ENCODE measurements around the gene CMIP.

Gene CMIP

DNA sequence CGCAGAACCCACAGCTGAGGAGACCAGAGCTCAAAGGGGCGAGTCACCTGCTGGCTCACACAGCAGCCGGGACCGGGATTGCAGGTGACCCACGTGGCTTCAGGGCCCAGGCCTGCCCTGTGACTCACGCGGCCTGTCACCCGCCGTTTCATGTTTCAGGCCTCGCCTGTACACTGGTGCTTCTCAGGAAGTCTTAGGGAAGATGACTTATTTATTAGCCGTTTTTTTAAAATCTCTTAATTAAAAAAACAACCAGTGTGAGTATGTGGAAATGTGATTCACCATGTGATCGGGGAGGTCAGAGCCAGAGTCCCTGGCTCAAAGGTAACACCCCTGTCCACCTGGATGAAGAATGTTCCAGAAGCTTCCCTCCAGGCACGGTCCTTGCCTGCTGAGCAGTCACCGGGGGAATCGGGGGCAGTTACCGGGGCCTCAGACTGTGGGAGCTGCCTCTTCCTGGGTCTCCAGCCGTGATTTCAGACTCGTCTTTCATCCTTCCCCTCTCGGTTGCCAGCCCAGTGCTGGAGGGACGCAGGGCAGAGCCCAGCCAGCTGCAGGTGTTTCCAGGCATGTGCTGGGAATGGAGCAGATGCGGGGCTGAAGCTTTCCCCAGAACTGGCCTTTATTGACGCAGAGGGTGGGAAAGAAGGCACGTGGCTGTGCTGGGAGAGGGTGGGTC, 49.3 kb downstream of the CMIP start:
- Histone ChIP-seq H3K36me3 (ENCODE audit: control insufficient read depth in 1 of 2, insufficient read depth in 2 of 2, low read length in 2 of 2) (peaks cover 3 to 12% of the 10 kb centered on the region in 2 experiments), H3K4me3 (ENCODE audit: low read depth, low read length) (no peak overlapping the region), H3K79me1 (ENCODE audit: low read length) (peaks cover 2% of the 10 kb centered on the region), H2BK5ac (ENCODE audit: low read depth, low read length, poor library complexity) (no peak overlapping the region), H4K91ac (ENCODE audit: low read depth, low read length) (peak overlapping the region; percentile 9), H4K12ac (ENCODE audit: low read depth, low read length) (no peak overlapping the region), H3K18ac (ENCODE audit: low read length) (no peak overlapping the region), H3K79me2 (ENCODE audit: control insufficient read depth, insufficient read depth, low read length, poor library complexity) (peaks cover 15% of the 10 kb centered on the region), H2AK5ac (ENCODE audit: low read length) (no peak overlapping the region), H3K9me3 (ENCODE audit: insufficient read depth, low read depth, low read length) (no peaks in the 10 kb centered on the region), H3K9ac (ENCODE audit: low read length) (no peak overlapping the region), H3K4me1 (ENCODE audit: control insufficient read depth in 1 of 2, insufficient read depth in 2 of 2, low read length in 2 of 2) (peaks cover 21 to 24% of the 10 kb centered on the region in 2 experiments), H3K27ac (ENCODE audit: low read depth, low read length) (peak overlapping the region; percentile 9), H2BK120ac (ENCODE audit: insufficient read depth, low read length, poor library complexity) (no peak overlapping the region), H2AFZ (ENCODE audit: insufficient read depth, low read length, poor library complexity) (no peak overlapping the region), H3K14ac (ENCODE audit: low read length) (no peak overlapping the region), H4K8ac (ENCODE audit: low read depth, low read length) (no peak overlapping the region), H3K4me2 (ENCODE audit: low read length) (no peak overlapping the region), H3K23ac (ENCODE audit: low read length) (no peak overlapping the region), H3K27me3 (ENCODE audit: insufficient read depth, low read length) (no peaks in the 10 kb centered on the region), H3K4ac (ENCODE audit: low read depth, low read length) (peak overlapping the region; percentile 3), H2BK12ac (ENCODE audit: low read length) (no peak overlapping the region)
- peak; percentile 91 to 98 for DNase-seq
- no CpG with 5 or more reads among the region's 23 CpGs for WGBS (ENCODE audit: extremely low coverage, insufficient coverage, insufficient read length)

DNA sequence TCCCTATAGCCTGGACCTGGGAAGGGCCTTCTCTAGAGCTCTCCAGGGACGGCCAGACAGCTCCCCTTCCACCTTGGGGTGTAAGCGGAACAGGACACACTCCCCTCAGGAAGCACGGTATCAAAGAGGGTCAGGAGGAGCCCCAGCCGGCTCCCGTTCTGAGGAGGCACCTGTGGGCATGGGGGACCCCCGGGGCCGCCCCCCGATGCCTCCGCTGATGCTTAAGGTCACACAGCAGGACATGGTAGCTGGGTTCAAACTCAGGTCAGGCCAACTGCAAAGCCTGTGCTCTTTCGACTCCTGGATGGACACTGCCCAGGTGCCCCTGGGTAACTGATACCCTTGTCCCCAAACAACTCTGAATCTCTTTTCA, 49.8 kb downstream of the CMIP start:
- no peak for DNase-seq
- Histone ChIP-seq H2AFZ (ENCODE audit: insufficient read depth, low read length, poor library complexity) (no peak overlapping the region), H2AK5ac (ENCODE audit: low read length) (no peak overlapping the region), H2BK5ac (ENCODE audit: low read depth, low read length, poor library complexity) (no peak overlapping the region), H3K23ac (ENCODE audit: low read length) (no peak overlapping the region), H4K12ac (ENCODE audit: low read depth, low read length) (no peak overlapping the region), H3K9ac (ENCODE audit: low read length) (no peak overlapping the region), H4K8ac (ENCODE audit: low read depth, low read length) (no peak overlapping the region), H3K27ac (ENCODE audit: low read depth, low read length) (peak overlapping the region; percentile 9), H3K36me3 (ENCODE audit: control insufficient read depth in 1 of 2, insufficient read depth in 2 of 2, low read length in 2 of 2) (peaks cover 3 to 12% of the 10 kb centered on the region in 2 experiments), H2BK120ac (ENCODE audit: insufficient read depth, low read length, poor library complexity) (no peak overlapping the region), H3K79me1 (ENCODE audit: low read length) (peaks cover 4% of the 10 kb centered on the region), H3K4ac (ENCODE audit: low read depth, low read length) (peak overlapping the region; percentile 3), H3K4me1 (ENCODE audit: control insufficient read depth in 1 of 2, insufficient read depth in 2 of 2, low read length in 2 of 2) (peaks cover 26 to 28% of the 10 kb centered on the region in 2 experiments), H3K18ac (ENCODE audit: low read length) (no peak overlapping the region), H3K4me3 (ENCODE audit: low read depth, low read length) (no peak overlapping the region), H3K79me2 (ENCODE audit: control insufficient read depth, insufficient read depth, low read length, poor library complexity) (peaks cover 12% of the 10 kb centered on the region), H3K27me3 (ENCODE audit: insufficient read depth, low read length) (no peaks in the 10 kb centered on the region), H3K4me2 (ENCODE audit: low read length) (no peak overlapping the region), H4K91ac (ENCODE audit: low read depth, low read length) (no peak overlapping the region), H2BK12ac (ENCODE audit: low read length) (no peak overlapping the region), H3K9me3 (ENCODE audit: insufficient read depth, low read depth, low read length) (no peaks in the 10 kb centered on the region), H3K14ac (ENCODE audit: low read length) (no peak overlapping the region)
- no CpG with 5 or more reads among the region's 10 CpGs for WGBS (ENCODE audit: extremely low coverage, insufficient coverage, insufficient read length)

DNA sequence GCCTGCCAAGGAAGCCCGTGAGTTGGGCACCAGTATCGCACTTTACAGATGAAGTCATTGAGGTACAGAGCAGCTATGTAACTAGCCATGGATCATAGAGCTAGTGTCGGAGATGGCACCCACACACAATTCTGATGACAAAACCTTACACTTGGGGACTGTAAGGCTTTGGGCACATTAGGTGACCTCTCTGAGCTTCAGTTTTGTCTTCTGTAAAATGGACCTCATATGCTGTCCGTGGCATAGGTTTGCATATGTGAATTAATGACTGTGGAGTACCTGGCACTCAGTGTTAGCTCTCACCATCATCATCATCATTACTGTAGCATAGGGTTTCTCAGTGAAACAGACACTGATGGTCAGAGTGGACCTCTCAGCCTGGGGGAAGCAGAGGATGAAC, 50.3 kb downstream of the CMIP start:
- no peaks in the 10 kb centered on the region for H3K9me3 ChIP-seq (ENCODE audit: insufficient read depth, low read depth, low read length)
- H2AFZ ChIP-seq (ENCODE audit: insufficient read depth, low read length, poor library complexity) = no peak overlapping the region
- peaks cover 9% of the 10 kb centered on the region for H3K79me1 ChIP-seq (ENCODE audit: low read length)
- H3K14ac ChIP-seq (ENCODE audit: low read length) = no peak overlapping the region
- no peak overlapping the region for H3K4me2 ChIP-seq (ENCODE audit: low read length)
- peaks cover 3 to 12% of the 10 kb centered on the region in 2 experiments for H3K36me3 ChIP-seq (ENCODE audit: control insufficient read depth in 1 of 2, insufficient read depth in 2 of 2, low read length in 2 of 2)
- no peak overlapping the region for H4K91ac ChIP-seq (ENCODE audit: low read depth, low read length)
- H3K9ac ChIP-seq (ENCODE audit: low read length) = no peak overlapping the region
- peak overlapping the region; percentile 52 for H3K4ac ChIP-seq (ENCODE audit: low read depth, low read length)
- H2AK5ac ChIP-seq (ENCODE audit: low read length) = no peak overlapping the region
- no peak overlapping the region for H2BK5ac ChIP-seq (ENCODE audit: low read depth, low read length, poor library complexity)
- no peak overlapping the region for H2BK120ac ChIP-seq (ENCODE audit: insufficient read depth, low read length, poor library complexity)
- peaks cover 9% of the 10 kb centered on the region for H3K79me2 ChIP-seq (ENCODE audit: control insufficient read depth, insufficient read depth, low read length, poor library complexity)
- H3K23ac ChIP-seq (ENCODE audit: low read length) = no peak overlapping the region
- H2BK12ac ChIP-seq (ENCODE audit: low read length) = no peak overlapping the region
- H4K12ac ChIP-seq (ENCODE audit: low read depth, low read length) = no peak overlapping the region
- H3K4me3 ChIP-seq (ENCODE audit: low read depth, low read length) = no peak overlapping the region
- DNase-seq = no peak
- H3K27ac ChIP-seq (ENCODE audit: low read depth, low read length) = no peak overlapping the region
- WGBS (ENCODE audit: extremely low coverage, insufficient coverage, insufficient read length) = no CpG with 5 or more reads among the region's 4 CpGs
- peak overlapping the region; percentile 11 for H3K18ac ChIP-seq (ENCODE audit: low read length)
- H4K8ac ChIP-seq (ENCODE audit: low read depth, low read length) = no peak overlapping the region
- H3K4me1 ChIP-seq (ENCODE audit: control insufficient read depth in 1 of 2, insufficient read depth in 2 of 2, low read length in 2 of 2) = peaks cover 29 to 31% of the 10 kb centered on the region in 2 experiments
- no peaks in the 10 kb centered on the region for H3K27me3 ChIP-seq (ENCODE audit: insufficient read depth, low read length)

DNA sequence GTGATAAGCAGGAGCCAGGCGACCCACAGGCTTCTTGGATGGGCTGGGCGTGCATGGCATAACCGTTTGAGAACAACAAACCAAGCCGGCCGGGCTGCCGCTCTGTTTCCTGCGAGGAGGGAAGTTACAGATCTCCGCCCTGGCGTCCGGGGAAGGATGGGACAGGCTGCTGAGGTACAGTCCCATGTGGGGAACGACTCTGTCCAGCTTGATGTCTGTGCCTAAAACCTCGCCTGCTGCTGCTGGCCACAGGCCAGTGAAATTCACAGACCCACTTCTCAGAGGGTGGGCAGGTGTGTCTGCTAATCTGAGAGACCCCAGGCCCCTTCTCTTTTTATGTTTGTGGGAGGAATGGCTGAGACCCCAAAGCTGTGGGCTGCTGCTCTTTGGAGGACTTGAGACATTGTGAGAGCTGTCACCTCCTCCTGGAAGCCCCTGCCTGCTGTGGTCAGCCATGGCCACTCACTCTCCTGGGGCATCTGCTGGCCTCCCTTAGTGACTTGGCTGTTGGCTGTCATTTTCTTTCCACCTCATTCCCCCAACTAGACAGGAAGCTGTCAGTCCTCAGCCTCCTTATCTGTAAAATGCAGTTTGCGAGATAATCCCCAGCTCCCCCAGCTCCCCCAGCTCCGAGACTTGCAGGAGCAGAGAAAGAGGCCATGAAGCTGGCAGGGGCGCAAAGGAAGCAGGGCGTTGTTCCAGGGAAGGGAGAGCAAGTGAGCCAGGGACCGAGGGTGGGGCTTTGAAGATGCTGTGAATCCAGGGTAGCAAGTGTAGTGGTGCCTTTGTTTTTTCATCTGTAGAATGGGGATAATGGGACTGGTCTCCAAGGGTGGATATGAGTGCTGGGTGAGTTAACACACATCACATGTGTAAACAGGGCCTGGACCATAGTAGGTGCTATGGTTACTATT, 51.0 kb downstream of the CMIP start:
- no peak overlapping the region for H4K91ac ChIP-seq (ENCODE audit: low read depth, low read length)
- no peak overlapping the region for H2AK5ac ChIP-seq (ENCODE audit: low read length)
- H3K4ac ChIP-seq (ENCODE audit: low read depth, low read length) = peak overlapping the region; percentile 52
- H3K4me1 ChIP-seq (ENCODE audit: control insufficient read depth in 1 of 2, insufficient read depth in 2 of 2, low read length in 2 of 2) = peaks cover 29 to 31% of the 10 kb centered on the region in 2 experiments
- H2BK5ac ChIP-seq (ENCODE audit: low read depth, low read length, poor library complexity) = no peak overlapping the region
- H2AFZ ChIP-seq (ENCODE audit: insufficient read depth, low read length, poor library complexity) = no peak overlapping the region
- no peak overlapping the region for H4K12ac ChIP-seq (ENCODE audit: low read depth, low read length)
- H3K9me3 ChIP-seq (ENCODE audit: insufficient read depth, low read depth, low read length) = no peaks in the 10 kb centered on the region
- H3K9ac ChIP-seq (ENCODE audit: low read length) = no peak overlapping the region
- no peak overlapping the region for H3K27ac ChIP-seq (ENCODE audit: low read depth, low read length)
- peak overlapping the region; percentile 11 for H3K18ac ChIP-seq (ENCODE audit: low read length)
- H3K4me2 ChIP-seq (ENCODE audit: low read length) = no peak overlapping the region
- peaks cover 9% of the 10 kb centered on the region for H3K79me1 ChIP-seq (ENCODE audit: low read length)
- no CpG with 5 or more reads among the region's 17 CpGs for WGBS (ENCODE audit: extremely low coverage, insufficient coverage, insufficient read length)
- no peak overlapping the region for H3K23ac ChIP-seq (ENCODE audit: low read length)
- no peak overlapping the region for H3K4me3 ChIP-seq (ENCODE audit: low read depth, low read length)
- H3K27me3 ChIP-seq (ENCODE audit: insufficient read depth, low read length) = no peaks in the 10 kb centered on the region
- H3K79me2 ChIP-seq (ENCODE audit: control insufficient read depth, insufficient read depth, low read length, poor library complexity) = peaks cover 9% of the 10 kb centered on the region
- DNase-seq = no peak
- H2BK12ac ChIP-seq (ENCODE audit: low read length) = no peak overlapping the region
- no peak overlapping the region for H2BK120ac ChIP-seq (ENCODE audit: insufficient read depth, low read length, poor library complexity)
- no peak overlapping the region for H3K14ac ChIP-seq (ENCODE audit: low read length)
- peaks cover 3 to 11% of the 10 kb centered on the region in 2 experiments for H3K36me3 ChIP-seq (ENCODE audit: control insufficient read depth in 1 of 2, insufficient read depth in 2 of 2, low read length in 2 of 2)
- H4K8ac ChIP-seq (ENCODE audit: low read depth, low read length) = no peak overlapping the region

Data from trophoblast cell (in vitro differentiated cells and primary cell).